Left cardiac atrium (tissue), 4 donors: ENCODE results near the gene MAGEA8. TPM values are rescaled to one million over a fixed set of nuclear protein-coding genes. Genes with fewer than 3 reads are reported as not detected.
"Not testable (repeated sequence)": the region's sequence is repeated elsewhere in the genome, so short reads cannot be mapped to it uniquely, and the experiment has no call there.

Source experiments
- ATAC-seq, 2 donors: fragments of 200-7000 bp; cut with Tn5 transposase; one replicate each; pipeline ENCODE4 v1.9.1; 2020; ENCODE audit warnings: mild to moderate bottlenecking in 2 of 2, moderate library complexity in 2 of 2
- DNase-seq: peaks from one replicate; pipeline ENCODE4 v3.0.0-alpha.2; 2020
- intact Hi-C, 2 donors: fragments of 100-400 bp; cut with DNase I; formaldehyde crosslinking; loops; one replicate each; pipeline versions ENCODE4 v1.14.1 to v1.15.1; 2022 to 2023
- long read RNA-seq: library from polyadenylated mRNA; unstranded; transcript quantifications from one replicate; pipeline ENCODE4 v2.0.0, GENCODE V29; 2021
- total RNA-seq, 2 donors: library from RNA; stranded (reverse); fragmentation: NEBNext Ultra II Directional; extraction: Animal tissue kit (Norgen Biotek cat#: 25700); gene quantifications; one replicate each; pipeline ENCODE4 v1.2.1, GENCODE V29; 2021
- donor health status: DM: no; HTN: yes; CAD: no.
- donor health status: DM: no; HTN: yes; CAD: no; lungs with severe emphysema.
- donor health status: DM: yes; HTN: yes; CAD: no.
- donor health status: Dilated cardiomyopathy.

The MAGEA8 gene, protein sequence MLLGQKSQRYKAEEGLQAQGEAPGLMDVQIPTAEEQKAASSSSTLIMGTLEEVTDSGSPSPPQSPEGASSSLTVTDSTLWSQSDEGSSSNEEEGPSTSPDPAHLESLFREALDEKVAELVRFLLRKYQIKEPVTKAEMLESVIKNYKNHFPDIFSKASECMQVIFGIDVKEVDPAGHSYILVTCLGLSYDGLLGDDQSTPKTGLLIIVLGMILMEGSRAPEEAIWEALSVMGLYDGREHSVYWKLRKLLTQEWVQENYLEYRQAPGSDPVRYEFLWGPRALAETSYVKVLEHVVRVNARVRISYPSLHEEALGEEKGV
- total RNA-seq = not detected
- long read RNA-seq = 0 reads

DNA sequence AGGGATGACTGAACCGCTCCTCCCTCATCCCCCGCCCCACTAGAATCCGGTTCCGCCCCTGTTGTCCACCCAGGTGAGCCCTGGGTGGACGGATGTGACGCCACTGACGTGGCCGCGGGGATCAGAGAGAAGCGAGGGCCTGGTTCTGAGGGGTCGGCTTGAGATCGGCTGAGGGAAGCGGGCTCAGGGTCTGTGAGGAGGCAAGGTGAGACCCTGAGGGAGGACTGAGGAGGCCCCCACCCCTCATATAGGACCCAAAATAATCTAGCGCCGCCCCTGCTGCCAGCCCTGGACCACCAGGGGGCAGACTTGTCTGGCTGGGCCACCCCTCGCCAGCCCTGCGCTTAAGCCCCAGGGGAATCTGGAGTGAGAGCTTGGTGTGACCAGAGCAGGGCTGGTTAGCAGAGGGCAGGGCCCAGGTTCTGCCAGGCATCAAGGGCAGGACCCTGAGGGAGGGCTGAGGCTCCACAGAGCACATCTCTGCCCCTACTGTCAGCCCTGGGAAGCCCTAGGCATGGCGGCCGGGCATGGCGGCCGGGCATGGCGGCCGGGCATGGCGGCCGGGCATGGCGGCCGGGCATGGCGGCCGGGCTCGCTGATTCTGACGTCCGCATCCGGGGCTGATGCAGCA lies at the start of gene MAGEA8:
Gene MAGEA8, plus strand, starts transcription at position 103 of the 631 bp plus-strand sequence. CDS start 3,090 bp downstream, outside the sequence.
- intact Hi-C loops = no loop called here
- DNase-seq (no peak), ATAC-seq (no peak)

DNA sequence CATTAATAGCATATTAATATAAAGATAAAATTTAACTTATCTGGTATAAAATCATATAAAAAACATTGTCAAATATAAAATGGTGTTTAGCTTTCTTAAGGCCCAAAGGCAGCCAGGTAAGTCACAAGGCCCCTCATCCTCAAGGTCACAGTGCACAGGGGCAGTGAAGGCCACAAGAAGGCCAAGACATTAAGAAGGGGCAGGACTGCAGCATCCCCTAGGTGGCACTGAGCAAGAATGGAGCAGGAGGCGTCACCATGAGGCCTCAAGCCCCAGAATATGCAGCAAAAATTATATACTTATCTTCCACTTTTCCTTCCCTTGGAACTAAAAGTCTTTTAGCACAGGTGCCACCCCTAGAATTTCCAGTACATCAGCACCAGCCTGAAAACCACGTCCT lies 49.5 kb upstream of the MAGEA8 start:
- ATAC-seq (no peak), DNase-seq (no peak)
- intact Hi-C loops = no loop called here

DNA sequence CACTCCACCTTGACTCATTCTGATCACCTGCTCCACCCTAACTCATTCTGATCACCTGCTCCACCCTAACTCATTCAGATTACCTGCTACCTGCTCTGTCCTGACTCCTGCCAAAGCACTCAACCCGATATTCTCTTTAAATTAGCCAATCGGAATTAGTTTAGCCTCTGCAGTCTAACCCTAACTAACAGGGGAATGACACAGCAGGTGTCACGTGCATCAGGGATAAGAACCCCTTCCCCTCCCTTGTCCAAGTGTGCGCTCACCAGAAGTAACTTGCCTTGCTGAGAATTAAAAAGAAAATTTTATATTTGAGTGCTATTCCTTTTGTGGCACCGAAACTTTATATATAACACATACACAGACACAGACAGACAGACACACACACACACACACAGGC lies 44.3 kb upstream of the MAGEA8 start:
- ATAC-seq, DNase-seq, intact Hi-C loops: not testable (repeated sequence)

DNA sequence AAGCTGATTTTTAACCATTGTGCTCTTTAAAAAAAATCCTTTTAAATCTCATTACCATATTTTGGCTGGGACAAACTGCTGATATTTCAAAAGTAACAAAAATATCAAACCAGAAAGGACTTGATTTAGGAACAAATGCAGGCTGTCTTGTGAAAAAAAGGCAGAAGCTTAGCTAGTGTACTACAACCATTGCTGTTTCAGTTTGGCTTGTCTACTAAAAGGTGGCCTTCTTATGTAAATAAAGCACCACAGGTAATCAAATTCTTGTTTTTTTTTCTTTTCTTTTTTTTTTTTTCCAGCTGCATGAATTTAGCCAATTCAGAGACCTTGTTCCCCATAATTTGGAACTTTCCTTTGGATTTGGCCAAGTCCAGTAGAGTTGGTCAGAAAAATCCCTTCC lies 43.8 kb upstream of the MAGEA8 start:
- ATAC-seq (no peak), DNase-seq (no peak)
- intact Hi-C loops = no loop called here

DNA sequence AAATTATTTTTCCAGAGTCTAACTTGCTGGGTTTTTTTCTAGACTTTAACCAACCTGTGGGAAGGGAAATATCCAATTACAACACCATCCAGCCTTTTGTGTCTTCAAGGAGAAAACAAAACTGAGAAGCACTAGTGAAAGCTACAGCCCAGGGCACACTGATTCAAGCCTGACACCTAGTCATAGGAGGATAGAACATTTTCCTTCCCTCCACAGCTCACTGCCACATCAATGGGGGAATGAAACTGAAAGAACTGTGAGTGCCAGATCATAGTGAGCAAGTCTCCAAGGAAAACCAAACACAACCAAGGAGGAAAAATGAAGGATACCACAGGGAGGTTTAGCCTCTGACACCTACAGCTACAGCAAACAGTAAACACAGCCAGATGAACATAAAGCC lies 43.3 kb upstream of the MAGEA8 start:
- DNase-seq (no peak), ATAC-seq (no peak)

DNA sequence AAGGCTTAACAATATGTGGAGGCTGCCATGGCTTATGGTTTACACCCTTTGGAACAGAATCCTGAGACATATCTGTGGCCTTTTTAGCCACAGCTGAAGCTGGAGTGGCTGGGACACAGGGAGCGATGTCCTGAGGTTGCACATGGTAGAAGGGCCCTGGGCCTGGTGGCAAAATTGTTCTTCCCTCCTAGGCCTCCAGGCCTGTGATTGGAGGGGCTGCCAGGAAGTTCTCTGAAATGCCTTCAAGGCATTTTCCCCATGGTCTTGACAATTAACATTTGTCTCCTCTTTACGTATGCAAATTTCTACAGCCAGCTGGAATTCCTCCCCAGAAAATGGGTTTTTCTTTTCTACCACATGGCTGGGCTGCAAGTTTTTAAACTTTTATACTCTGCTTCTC lies 39.1 kb upstream of the MAGEA8 start:
- intact Hi-C loops = no loop called here
- DNase-seq (no peak), ATAC-seq (no peak)

More for the DNA sequence above, 43.3 kb upstream of the MAGEA8 start:
- intact Hi-C loops = no loop called here

DNA sequence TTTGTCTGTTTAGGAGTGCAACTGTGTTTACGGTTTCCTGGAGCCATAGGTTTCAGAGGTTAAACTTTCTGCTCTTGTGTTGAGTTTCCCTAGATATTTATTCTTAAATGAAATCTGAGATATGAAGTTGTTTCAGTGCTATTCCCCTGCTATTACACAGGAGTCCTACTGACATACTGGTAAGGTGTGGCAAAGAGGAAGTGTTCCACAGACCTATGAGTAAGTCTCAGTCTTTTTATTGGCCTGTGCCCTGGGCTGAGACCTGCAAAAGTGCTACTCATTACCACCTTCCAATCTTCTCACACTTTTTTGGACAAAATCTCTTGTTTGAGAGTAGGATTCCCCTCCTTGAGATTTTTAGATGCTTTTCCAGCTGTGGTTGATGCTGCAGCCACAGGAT lies 35.6 kb upstream of the MAGEA8 start:
- intact Hi-C loops = no loop called here
- ATAC-seq (no peak), DNase-seq (no peak)

DNA sequence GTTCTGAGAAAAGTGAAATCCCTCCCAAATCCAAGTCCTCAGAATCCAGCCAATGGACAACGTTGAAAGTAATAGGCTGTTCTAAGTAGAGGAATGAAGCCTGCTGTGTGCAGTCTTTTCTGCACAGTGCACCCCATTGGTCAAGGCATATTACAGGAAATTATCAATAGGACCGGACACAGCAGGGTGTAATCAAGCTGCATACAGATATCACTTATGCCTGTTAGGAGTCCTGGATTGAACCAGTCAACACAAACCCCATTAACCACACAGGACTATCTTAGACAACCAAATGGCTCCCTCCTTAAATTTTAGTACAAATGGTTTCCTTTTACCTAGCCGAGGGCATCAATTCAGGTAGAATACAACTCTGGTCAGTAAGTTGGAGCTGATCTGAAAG lies 34.2 kb upstream of the MAGEA8 start:
- no peak for DNase-seq
- ATAC-seq = no peak
- intact Hi-C loops = no loop called here

DNA sequence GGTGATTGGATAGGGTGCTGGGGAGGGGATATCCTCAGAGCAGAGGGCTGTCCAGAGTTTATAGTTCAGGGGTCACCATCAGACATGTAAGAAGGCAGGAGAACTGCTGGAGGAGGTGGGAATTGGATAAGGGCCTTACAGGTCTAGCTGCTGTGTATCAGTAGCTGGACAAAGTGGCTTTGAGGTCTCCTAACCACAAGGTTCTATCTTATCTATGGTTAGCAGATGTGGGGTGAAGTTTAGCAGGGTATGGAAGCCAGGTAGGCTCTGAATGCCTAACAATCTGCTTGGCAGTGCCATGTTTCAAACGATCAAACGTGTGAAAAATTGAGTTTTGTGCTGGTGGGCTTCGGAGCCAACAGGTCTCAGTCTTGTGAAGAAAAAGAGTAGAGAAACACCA lies 32.1 kb upstream of the MAGEA8 start:
- ATAC-seq = no peak
- no peak for DNase-seq
- intact Hi-C loops = no loop called here

DNA sequence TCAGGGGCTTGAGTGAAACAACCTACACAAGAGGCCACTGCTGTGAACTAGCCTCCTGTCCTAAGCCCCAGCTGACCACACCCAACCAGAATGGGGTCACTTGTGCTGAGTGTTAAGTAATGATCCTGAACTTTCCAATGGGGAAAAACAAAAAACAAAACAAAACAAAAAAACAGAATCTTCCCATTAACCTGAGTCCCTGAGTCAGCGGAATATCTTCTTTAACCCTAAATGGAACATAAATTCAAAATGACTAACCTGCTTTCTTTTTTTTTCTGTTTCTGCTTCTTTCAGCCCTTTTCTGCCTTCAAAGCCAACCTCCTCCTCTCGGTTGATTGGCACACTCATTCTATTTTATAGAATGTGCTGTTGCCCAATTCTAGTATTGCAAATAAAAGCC lies 31.2 kb upstream of the MAGEA8 start:
- intact Hi-C loops = no loop called here

DNA sequence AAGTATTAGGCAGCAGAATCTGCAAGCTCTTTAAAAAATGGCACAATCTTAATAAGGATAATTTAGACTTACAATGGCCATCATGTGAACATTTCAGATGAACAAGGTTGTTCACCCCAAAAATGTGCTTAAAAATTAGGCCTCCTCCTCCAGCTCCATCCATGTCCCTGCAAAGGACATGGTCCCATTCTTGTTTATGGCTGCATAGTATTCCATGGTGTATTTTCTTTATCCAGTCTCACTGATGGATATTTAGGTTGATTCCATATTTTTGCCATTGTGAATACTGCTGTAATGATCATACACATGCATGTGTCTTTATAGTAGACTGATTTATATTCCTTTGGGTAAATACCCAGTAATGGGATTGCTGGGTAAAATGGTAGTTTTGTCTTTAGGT lies 29.1 kb upstream of the MAGEA8 start:
- intact Hi-C loops = no loop called here

More for the DNA sequence above, 31.2 kb upstream of the MAGEA8 start:
- no peak for DNase-seq
- no peak for ATAC-seq

DNA sequence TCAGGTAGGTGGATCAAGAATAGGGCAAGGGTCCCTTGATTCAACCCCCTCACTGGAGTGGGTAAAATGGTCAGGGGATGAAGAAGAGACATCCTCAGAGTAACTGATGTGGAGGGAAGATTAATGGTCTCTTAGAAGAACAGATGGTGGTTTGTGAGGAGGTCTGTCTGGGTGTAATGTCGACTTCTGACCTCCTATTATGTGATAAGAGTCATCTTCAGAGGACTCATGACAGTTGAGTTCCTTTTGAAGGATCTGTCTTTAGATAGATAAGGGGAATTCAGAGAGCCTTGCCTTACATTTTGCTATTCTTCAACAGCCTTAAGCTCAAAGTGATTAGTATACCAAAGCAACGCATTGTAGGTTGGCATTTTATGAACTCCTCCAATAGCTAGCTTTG lies 27.1 kb upstream of the MAGEA8 start:
- ATAC-seq (no peak), DNase-seq (no peak)
- intact Hi-C loops = no loop called here

More for the DNA sequence above, 29.1 kb upstream of the MAGEA8 start:
- no peak for DNase-seq
- no peak for ATAC-seq

DNA sequence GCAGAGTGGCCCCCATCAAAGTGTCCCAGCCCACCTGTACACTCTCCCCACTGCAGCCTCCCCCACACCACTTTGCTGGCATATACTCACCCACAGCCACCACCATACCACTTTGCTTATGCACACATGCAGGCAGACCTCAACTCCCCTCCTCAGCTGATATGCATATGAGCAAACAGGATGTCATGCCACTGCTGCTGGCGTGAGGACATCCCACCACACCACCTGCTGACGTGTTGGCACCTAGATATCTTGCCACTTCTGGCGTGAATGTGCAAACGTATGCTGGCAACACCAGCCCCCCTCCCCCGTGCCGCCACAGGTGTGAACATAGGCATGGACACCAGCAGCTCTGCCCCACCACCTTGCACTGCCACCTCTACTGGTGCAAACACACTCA lies 22.4 kb upstream of the MAGEA8 start:
- intact Hi-C loops = no loop called here
- no peak for ATAC-seq
- no peak for DNase-seq

DNA sequence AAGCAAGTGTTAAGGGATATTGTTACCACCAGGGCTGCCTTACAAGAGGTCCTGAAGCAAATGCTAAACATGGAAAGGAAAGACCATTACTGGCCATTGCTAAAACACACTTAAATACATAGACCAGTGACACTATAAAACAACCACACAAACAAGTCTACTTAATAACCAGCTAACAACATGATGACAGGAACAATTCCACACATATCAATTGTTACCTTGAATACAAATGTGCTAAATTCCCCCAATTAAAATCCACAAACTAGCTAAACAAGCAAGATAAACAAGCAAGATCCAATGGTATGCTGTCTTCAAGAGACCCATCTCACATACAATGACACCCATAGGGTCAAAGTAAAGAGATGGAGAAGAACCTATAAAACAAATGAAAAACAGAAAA lies 20.5 kb upstream of the MAGEA8 start:
- no peak for ATAC-seq
- DNase-seq = no peak
- intact Hi-C loops = no loop called here

DNA sequence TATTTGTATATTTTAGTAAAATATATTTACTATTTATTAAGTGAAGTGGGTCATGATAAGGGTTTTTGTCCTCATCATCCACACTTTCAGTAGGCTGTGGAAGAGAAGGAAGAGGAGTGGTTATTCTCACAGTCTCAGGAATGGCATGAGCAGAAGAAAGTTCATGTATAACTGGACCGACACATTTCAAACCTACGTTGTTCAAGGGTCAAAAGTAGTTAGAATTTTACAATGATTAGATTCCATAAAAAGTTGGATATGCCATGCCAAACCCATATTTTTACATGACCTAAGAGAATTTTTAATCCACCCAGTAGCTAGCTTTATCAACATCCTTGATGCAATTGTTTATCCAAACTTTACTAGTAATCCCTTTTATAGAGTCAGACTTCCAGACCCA lies 15.6 kb upstream of the MAGEA8 start:
- no peak for ATAC-seq
- intact Hi-C loops = no loop called here
- no peak for DNase-seq

DNA sequence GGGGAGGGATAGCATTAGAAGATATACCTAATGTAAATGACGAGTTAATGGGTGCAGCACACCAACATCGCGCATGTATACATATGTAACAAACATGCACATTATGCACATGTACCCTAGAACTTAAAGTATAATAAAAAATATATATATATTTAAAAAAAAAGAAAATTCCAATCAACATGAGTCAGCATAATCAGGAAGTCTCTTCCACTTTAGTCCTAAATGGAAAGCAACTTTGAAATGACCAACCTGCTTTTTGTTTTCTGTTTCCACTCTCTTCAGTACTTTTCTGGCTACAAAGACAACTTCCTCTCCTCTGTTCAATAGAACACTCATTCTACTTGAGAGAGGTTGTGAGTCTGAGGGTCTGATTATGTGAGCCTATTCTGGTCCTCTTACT lies 13.5 kb upstream of the MAGEA8 start:
- no peak for DNase-seq
- intact Hi-C loops = no loop called here
- no peak for ATAC-seq

DNA sequence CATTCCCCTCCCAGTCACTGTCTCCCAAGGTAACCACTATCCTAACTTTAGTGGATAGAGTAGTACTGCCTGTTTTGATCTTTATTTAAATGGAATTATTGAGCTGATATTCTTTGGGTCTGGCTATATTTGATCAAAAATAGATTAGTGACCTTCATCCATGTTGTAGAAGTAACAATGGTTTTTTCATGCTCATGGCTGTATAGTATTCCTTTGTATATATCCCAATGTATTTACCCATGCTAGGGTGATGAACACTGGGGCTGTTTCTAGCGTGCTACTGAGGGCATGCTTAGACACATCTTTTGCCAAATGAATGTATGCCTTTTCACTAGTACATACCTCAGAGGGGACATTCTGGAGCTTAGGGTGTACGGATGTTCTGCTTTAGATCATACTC lies 10.1 kb upstream of the MAGEA8 start:
- no peak for DNase-seq
- intact Hi-C loops = no loop called here
- ATAC-seq = no peak

DNA sequence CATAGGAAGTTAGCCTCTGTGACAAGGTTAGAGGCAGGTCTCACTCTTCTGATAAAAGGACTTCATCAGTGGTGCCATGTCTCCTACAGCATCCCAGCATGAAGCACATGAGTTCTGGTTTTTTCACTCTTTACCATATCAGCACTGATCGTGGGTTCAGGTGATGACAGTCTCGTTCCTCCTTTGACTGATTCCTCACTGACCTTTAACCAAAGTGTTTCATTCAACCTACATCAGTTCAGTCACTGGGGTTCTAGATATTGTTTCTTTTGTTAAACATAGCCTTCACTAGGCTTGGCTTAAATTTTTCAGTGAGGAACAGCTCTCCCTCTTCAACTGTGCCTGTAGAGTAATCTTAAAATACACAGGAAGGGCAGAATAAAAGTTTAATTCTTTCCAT lies 9.6 kb upstream of the MAGEA8 start:
- no peak for ATAC-seq

DNA sequence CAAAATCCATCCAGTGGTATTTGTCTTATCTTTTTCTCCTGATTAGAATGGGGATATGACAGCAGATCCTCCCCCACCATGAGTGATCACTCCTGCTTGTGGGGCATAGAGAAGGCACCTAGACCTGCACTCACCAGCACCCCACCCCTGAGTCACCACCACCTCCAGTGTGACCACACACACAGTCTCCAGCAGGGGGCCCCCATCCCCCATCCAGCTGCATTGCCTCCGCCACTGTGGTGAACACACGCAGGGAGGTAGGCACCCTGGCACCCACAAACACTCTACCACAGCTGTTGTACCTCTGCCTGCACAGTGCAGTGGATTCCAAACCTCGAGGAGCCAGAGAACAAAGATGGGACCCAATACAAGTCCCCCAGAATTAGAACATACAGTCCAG lies 9.0 kb upstream of the MAGEA8 start:
- DNase-seq (no peak), ATAC-seq (no peak)
- intact Hi-C loops = no loop called here

More for the DNA sequence above, 9.6 kb upstream of the MAGEA8 start:
- no peak for DNase-seq
- intact Hi-C loops = no loop called here

DNA sequence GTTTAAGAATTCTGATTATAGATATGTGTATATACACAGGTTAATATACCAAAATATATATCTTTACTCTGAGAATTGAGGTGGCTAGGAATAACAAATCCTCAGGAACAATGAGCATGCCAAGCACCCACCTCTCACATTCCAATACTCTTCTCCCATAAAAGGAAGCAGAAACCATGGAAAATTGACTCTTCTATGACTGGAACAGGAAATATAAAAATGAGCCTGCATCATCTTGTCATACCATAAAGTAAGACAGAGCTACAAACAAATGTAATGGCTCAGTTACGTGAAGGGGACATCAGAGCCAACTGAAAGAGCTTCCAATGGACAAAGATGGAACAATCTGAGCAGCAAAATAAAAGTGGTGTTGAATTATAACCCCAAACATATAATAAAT lies 3.8 kb upstream of the MAGEA8 start:
- DNase-seq (no peak), ATAC-seq (no peak)
- intact Hi-C loops = no loop called here

DNA sequence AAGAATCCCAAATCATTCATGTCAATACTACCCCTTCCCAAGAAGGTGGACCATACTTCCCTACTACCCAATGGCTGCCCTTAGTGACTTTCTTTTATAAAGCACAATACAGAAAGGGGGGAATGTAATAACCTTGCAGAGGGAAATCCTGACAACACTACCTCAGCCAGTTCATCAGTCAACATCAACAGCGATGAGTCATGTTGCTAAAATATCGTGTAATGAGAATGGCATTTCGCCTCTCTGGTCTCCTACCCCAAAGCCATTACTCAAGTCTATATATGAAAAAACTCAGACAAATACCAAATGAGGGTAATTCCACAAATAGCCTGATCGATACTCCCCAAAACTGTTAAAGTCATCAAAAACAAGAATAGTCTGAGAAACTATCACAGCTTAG lies 3.3 kb upstream of the MAGEA8 start:
- no peak for DNase-seq
- intact Hi-C loops = no loop called here
- no peak for ATAC-seq
